ENCODE data around the gene HIVEP2.

Gene HIVEP2

GRCh38 chr6:142914937-142915697 lies 29.9 kb downstream of the HIVEP2 start:
- no peak for DNase-seq

DNA sequence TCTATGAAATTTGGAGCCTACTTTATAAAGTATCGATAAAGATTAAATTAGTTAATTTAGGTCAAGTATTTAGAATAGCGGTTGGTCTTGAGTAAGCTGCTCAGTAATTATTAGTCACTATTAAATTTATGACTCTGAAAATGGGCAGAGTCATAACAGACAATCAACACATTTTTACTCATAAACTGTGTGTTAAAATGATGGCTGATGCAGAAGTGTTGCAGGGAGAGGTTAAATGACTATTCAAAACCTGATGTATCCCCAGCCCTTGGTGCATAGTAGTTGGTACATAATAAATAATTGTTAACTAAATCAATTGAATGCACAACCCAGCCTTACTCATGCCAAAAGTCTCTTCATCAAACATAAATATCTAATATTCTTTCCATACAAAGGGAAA lies 30.6 kb downstream of the HIVEP2 start:
- DNase-seq = no peak

DNA sequence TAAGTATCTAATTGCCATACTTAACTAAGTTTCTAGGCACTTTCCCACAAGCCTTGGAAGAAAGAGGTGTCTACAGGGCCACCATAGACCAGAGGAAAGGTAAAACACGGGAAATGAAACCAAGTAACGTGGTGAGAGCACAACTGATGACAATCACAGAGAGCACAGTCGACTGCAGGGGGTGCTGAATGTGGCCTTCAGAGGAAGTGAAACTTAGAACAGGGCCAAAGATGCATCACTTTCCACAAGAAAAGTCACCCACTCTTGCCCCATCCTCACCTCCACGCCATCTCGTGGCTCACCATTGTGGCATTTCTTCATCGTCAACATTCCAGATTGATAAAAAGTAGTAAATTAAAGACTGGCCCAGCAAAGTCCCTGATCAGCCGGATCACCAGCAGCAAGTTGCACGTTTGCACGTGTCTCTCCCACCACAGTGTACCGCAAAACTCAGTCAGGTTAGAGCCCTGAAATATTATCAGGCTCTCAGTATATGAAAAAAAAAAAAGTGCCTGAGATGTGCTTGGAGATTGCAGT lies 31.4 kb downstream of the HIVEP2 start:
- no peak for DNase-seq

DNA sequence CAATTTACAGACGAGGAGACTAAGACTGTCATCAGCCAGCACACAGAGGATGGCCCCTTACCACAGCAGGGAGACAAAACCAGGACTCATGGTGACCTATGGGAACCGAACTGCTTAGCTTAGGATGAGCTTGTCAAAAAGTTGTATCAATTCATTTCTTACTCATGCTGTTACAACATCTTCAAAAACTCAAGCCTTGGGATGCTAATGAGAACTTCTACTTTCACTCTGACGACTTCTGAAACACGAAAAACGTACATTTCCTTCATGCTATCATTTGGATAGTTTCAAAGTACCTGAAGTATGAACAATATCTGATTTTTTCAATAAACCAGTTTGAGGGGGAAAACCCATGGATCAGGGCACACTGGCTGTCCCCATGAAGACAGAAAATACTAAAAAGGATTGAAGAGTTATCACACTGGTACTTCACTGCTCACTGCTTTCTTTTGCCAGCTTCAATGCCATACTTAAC lies 31.9 kb downstream of the HIVEP2 start:
- DNase-seq = no peak

GRCh38 chr6:142912125-142912524 lies 32.9 kb downstream of the HIVEP2 start:
- DNase-seq = no peak

DNA sequence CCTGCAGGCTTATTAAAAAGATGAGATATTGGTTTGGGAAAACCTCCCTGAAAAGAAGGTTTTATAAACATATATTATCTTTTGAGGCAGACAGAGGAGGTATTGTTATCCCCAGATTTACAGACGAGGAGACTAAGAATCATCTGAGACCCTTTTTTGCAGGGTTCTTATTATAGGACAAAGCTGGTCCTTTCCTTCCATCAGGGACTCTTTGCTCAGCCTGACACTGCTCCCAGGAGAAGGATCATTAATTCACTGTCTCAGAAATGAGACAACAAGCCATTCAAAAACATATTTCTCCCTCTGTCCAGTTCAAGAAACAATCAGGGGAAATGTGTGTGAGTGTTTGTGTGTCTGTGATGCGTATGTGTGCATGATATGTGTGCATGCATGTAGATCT lies 33.5 kb downstream of the HIVEP2 start:
- no peak for DNase-seq

DNA sequence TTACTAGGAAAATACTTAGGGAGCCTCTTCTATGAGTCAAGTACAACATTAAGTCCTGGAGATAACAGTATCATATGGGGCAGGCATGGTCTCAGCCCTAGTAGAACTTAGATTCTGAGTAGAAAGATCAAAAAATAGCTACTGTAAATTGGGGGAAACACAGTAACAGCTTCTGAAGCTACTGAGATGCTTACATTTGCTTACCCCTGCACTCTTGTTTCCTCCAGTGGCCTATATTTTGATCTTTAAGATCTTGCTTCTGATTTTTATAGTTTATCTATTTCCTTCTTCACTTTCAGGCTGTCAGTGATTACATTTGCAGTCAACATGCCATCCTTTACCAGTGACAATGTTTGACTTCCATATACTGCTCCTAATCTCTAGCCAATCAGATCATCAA lies 35.3 kb downstream of the HIVEP2 start:
- DNase-seq = no peak

DNA sequence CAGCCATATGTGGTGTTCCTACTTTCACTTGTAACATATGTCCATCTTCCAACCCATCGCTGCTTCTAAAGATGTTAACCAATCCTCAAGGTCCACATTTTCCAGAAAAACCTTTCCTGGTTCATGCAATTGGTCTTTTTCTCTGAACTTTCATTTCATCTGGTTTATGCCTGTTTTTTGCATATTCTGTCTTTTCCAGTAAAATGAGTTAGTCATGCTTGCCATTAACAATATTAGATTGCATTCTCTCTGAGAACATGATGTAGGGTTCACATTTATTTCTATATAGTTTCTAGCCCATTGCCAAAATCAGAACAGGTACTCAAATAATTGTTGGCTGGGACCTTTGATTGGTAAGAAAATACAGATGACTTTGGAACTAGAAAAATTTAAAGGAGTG lies 36.7 kb downstream of the HIVEP2 start:
- no peak for DNase-seq

DNA sequence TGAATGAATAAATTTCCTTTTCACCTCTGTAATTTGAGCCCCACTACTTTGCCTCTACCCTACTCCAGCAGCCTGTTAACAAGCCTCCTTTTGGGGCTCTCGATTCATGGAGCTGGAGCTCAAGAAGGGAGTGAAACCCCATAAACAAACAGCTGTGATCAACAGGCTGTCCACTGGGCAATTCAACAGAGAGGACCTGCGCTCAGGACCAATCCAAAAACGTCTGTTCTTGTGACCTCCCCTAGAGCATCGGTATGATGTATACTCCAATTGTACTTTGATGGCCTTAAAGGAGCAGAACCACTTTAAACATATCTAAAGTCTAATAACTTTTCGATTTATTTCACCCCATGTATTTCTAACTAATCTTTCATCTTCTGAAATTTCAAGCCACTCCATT lies 37.4 kb downstream of the HIVEP2 start:
- no peak for DNase-seq

DNA sequence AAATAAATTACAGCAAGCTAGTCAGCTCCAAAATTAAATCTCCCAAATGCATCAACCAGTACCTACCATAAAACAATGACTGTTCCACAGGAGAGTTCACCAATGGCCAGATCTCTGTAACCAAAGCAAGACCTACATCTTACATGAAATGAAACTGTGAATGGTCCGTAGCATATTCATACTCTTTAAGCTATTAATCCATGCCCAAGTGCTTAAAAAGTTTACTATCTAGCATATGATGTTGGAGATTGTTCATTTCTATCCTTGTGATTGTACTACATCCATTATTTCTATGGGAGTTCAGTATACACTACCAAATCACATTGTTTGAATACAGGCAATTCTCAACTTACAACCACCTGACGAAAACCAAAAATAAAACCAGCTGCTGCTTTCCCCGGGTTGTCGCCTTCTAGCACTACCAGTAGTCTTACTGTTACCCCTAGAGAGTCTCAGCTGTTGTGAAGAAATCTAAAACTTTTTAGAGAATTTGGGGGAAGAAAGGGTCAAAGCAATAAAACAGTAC lies 38.0 kb downstream of the HIVEP2 start:
- DNase-seq = no peak

- no peak for DNase-seq
Measured at GRCh38 chr6:142903812-142904211, 41.2 kb downstream of the HIVEP2 start.

DNA sequence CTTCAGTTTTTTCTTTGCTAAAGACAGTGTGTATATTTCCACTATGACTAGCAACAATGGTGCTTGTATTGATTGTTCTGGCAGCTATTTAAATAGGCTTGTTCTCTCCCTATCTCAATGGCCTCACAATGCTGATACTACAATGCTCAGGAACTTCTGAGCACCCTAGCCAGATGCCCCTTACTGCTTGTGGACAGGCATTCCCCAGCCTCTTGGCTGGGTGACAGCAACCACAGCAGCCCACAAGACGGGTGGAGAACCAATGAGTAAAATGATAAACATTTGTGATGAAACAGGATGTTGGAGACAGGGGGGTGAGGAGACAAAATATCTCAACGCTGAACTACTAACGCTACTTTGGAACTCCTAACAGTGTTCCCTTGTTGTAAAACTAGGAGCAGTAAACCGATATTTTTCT lies 42.3 kb downstream of the HIVEP2 start:
- no peak for DNase-seq

DNA sequence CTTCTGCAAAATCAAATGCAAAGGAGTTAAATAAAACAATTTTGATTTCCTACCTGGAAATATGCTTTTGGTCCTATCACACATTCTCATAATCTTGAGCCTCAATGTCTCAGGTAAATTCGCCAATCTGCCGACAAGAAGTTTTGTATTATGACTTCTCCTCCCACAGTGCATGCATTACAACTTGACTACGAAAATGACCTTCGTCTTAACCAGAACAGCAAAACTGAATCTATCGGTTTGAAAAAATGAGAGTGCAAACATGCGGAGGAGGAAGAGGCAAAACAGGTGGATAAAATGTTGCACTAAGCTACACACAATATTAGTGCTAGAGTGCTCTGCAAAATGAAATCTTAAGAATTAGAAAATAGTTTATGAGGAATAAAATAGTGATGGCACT lies 43.4 kb downstream of the HIVEP2 start:
- no peak for DNase-seq

- DNase-seq = no peak
Measured at GRCh38 chr6:142900227-142900971, 44.6 kb downstream of the HIVEP2 start.

DNA sequence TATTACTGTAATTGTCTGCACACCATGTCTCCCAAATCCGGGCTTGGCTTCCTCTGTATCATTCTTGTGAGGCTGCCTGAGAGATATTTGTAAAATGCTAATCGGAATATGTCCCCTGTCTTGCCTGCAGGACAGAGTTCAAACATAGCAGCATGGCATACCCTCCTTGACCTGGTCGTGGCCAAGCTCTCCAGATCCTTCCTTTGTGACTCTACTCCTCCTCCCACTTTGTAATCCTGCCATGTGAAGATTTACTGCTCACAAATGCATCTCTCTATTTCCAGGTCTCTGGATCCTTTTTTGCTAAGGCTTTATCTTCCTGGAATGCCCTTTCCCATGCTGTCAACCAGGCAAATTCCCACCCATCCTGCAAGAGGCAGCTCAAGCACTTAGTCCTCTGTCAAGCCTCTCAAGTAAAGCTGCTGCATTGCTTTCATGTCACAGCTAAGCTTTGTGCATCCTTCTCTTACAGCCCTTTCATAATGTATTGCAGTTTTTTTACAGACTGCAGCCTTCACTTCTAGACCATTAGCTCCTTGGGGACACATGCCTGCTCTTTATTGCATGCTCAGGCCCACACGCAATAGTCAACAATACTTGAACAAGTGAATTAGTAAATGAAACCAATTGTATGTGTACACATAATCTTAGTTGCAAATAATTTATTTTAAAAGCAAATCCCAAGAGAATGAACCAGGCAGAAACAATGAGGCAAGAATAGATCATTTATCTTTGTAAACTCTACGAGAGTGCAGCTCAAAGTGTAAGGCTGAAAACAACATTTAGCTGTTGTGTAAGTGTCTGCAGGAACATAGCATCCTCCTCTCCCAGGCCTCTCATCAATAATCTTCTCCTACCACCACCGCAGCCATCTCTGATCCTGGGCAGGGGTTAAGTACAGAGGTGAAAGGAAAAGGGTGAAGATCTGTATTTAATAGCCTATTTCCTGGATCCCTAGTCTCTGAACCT lies 45.8 kb downstream of the HIVEP2 start:
- no peak for DNase-seq

GRCh38 chr6:142897659-142898058 lies 47.3 kb downstream of the HIVEP2 start:
- no peak for DNase-seq

DNA sequence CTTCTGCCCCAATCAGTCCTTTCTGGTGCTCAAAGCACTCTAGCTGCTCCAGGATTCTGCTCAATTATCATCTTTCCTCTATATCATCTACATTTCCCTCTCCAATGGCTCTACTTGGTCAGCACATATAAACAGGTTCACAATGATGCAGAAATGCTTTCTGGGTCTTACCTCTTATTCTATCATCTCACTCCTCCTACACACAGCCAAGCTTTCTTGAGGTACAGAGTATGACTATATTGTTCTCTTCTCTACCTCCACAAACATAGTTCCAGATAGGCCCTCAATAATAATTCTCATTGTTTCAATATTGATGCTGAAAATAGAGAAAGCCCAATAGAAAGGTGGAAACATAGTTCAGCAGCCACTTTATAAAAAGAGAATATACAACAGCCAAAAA lies 48.2 kb downstream of the HIVEP2 start:
- DNase-seq = no peak

- no peak for DNase-seq
Measured at GRCh38 chr6:142893088-142893487, 51.9 kb downstream of the HIVEP2 start.

DNA sequence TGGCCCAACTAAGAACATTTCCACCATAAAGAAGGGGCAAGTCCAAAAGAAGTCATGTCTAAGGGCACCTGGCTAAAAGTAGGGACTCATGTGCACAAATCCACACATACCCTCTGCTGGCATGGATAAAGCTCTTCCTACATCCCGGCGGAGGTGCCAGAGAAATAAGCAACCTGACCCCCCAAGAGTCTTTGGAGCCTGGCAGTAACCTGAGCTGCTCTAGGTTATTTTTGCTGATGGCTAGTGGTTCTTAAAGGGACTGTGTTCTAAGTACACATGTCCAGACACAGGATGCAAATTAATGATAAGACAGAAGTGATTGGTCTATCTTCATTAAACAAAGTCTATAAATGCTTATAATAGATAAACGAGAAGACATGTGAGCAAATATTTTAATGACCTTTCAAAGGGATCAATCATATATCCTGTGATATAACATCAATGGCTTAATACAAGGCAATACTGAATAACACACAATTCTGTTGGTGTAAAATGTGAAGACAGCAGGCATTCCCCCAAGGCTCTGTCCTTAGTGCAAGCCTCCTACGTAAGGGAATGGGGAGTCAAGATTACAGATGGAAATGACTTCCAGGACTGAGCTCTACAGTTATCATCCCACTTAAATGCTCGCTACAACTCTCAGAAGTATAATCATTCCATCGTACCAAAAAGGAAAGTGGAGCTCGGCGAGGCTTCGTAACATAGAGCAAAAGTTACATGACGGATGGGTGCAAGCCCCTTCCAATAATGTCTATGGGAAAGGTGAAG lies 52.5 kb downstream of the HIVEP2 start:
- no peak for DNase-seq

GRCh38 chr6:142891454-142891853 lies 53.5 kb downstream of the HIVEP2 start:
- no peak for DNase-seq

DNA sequence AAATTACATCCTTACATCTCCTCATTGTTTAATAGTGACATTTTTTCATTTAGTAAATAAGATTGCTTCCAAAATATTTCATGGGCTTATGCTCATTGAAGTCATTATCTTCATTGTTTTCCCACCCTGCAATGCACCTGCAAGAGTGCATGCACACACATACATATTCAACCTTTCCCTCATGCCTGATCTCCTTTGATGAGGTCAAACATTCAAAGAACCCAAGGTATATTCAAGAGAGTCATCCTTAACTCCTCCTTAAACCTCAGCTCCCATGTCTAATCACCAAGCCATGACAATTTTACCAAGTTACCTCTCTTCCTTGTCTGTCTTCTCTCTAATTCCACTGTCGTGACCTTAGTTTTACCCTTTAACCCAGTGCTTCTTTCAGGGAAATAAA lies 56.5 kb downstream of the HIVEP2 start:
- no peak for DNase-seq

DNA sequence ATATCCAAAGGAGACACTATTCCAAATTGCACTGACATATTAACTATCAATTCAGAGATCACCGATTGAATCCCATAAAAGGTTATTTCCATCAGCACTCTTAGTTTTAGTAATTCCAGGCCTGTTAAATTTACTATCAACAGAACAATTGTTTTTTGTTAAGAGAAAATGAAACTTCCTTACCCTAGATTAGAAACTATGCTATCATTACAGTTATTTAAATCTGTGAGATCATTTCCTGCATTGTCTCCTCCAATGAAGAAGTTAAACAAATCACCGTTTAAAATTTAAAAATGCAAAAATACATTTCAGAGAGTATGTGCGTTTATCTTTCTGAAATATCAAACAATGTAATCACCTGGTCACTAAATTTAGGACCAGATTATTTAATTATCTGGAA lies 57.5 kb downstream of the HIVEP2 start:
- no peak for DNase-seq
